GM21619 (cell line): Measurements from ENCODE around the gene CLNK.
"Not testable (repeated sequence)": the region's sequence is repeated elsewhere in the genome, so short reads cannot be mapped to it uniquely, and the experiment has no call there.

Experiments
- ATAC-seq: cut with Tn5 transposase; IDR thresholded peaks from one replicate; pipeline ENCODE4 v1.9.1; 2021; ENCODE audit not compliant: unreplicated experiment

CLNK gene

DNA sequence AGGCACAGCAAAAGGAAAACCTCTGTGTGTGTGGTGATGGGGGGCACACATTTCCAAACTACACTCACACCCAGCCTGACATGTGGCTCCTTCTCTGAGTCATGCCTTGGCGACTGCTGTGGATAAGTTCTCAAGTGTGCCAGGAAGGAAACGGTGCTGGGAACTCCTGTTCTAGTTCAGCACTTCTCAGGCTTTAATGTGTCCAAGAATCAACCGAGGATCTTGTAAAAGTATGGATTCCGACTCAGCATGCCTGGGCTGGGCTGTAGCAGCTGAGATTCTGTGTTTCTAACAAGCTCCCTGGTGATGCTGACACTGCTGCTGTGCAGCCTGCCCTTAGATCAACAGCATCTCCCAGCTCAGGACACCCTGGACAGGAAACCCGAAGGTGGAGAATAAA is 20.2 kb downstream of the CLNK start:
- no peak for ATAC-seq

DNA sequence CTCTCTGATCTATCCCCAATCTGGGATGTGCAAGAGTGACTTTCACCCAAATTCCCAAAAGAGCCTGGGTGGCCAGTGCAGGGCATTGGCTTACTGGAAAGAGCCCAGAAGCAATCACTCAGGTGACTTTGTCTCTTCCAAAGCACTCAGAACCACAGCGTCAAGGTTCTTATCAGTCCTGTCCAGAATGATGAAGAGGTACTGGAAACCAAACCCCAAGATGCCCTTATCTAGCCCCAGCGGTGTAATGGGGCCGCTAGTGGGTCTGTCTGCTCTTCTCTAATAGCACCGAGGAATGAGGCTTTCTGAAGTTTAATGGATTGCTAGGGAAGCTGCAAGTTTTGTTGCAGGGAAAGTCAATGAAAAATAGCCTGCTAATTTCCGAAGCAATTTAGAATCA is 21.6 kb downstream of the CLNK start:
- ATAC-seq = no peak

DNA sequence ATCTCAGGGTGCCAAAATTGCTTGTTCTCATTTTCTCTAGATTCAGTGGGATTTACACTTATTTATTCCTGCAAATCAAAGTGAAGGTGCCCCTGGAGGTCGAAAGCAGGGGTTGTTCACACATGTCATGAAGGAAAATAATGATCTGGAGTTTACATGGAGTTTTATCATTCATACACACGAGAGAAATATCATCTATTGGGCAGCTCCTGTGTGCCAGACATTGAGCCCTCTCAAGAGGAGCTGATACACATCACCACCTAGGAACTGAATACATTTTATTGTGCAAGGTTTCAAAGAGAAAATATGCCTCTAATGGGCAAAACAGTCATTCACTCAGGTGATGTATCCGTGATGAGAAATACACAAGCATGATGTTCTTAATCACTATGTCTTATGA is 23.5 kb downstream of the CLNK start:
- ATAC-seq = no peak

DNA sequence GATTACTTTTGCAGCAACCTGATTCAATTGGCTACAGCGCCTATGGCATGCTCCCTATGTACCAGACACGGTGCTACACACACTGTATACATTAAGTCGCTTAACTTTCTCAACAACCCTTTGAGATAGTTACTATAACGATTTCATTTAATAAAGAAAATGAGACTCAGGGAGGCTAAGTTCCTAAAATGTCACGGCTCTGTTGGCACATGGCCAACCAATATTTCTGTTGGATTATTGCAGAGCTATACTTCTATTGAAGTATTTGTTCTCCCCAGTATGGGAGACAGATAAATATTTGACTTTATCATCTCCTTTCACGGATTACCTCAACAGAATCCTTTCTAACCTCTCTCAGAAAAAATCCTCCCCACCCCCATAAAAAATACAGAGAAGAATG is 25.3 kb downstream of the CLNK start:
- no peak for ATAC-seq

DNA sequence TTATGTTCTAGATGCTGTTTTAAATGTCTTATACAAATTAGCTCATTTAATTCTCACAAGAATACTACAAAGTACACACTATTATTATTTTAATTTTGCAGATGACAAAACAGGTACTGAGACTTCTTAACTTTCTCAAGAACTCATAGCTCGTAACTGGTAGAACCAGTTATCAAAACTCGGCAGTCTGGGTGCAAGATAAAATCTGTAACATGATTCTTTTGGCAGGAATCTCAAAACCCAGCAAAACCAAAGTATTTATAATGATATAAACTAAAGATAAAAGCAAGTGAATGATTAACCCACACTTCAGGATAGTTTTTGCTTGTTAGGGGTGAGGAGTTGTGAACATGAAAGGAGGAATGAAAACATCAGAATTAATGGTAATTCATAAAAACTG is 27.6 kb downstream of the CLNK start:
- ATAC-seq = no peak

DNA sequence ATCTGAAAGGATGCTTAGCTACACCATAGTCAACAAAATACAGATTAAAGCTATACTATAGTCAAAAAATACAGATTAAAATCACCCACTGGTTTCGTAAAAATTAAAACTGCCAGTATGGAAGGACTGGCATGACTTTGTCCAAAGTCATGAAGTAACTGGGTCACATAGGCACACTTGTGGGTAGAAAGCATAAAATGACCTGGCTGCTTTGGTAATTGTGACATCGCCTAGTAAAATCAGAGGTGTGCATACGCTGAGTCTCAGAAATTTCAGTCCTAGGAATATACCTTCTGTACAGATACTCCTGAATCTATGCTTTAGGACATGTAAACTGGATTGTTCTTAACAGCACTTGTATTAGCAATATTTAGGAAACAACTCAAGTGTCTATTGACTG is 28.1 kb downstream of the CLNK start:
- no peak for ATAC-seq

DNA sequence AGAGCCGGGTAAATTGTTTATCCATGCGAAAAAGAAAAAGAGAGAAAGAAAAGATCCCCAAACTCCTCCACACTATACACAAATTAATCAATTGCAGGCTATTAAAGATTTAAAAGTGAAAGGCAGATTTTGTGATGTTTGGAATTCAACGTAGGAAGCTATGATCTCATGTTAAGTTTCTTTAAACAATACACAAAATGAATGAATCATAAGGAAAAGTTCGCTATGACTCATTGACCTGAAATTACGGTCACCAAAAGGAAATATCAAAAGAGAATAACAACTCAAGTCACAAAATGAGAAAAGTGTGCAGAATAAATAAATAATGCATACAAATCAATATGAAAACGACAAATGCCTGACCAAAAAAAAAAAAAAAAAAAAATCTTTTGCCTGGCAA is 28.6 kb downstream of the CLNK start:
- ATAC-seq = no peak

DNA sequence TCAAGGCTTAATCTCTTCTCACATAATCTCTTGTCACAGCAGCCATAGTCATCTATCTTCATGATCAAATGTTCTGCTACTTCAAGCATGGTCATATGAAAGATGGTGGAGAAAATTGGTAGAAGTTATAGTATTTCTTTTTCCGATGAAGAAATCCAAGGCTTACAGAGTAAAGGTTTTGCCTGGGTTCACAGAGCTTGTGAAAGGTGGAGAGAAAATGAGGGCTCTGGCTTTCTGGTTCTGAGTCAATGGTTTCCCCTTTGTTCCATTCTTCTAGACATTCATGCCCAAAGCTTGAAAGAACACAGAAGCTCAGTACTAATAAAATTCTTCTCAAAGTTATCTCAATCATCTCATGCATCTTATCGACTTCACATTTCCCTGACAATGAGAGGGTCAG is 36.1 kb downstream of the CLNK start:
- ATAC-seq = no peak

DNA sequence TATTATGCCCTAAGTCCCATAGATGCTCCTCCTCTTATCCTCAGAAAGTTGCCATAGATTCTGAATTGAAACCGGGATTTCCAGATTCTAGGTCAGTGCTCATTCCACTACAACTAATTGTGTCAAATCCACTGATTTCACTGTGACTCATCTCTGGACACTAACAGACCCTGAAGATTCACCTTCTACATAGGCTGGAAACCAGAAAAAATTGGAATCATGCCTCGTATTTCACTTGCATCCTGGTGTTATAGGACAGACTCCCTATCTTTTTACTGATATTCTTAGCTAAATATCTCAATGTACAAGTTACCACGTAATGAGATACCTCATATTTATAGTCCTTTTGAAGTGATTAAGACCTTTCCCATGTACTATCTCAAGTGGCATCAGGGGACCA is 36.7 kb downstream of the CLNK start:
- ATAC-seq = no peak

DNA sequence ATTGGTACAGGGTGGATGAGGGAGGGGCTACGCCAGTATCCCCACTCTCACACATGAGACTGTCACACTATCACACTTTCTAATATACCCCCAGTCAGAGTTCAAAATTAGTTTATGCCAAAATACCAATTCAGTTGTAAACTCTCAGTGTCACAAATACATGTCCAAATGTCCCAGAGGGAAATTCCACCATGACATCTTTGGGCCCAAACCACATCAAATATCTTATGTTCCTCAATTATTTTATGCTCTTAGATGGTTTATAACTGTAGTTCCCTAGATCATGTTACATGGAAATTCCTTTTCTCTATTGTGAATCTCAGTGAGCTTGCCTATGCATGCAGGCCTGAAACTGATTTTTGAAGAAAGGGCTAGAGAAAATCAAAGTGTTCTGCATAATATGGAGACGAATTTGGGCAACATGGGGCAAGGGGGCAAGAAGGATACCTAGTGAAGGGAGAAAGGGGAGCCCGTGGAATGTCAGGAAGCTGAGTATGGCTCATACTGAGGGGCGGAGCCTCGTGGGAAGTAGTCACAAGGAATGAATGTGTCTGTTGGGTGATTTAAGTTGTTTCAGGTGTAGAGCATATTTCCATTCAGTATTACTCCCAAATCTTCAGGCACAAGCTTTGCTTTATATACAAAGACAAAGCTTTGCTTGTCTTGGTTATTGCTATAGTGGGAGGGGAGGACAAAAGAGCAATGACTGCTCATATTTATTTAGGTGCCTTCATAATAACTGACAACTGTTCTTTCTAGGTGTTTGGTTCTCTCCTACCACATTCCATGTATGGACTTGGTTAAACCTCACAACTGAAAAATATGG is 40.8 kb downstream of the CLNK start:
- ATAC-seq = no peak

DNA sequence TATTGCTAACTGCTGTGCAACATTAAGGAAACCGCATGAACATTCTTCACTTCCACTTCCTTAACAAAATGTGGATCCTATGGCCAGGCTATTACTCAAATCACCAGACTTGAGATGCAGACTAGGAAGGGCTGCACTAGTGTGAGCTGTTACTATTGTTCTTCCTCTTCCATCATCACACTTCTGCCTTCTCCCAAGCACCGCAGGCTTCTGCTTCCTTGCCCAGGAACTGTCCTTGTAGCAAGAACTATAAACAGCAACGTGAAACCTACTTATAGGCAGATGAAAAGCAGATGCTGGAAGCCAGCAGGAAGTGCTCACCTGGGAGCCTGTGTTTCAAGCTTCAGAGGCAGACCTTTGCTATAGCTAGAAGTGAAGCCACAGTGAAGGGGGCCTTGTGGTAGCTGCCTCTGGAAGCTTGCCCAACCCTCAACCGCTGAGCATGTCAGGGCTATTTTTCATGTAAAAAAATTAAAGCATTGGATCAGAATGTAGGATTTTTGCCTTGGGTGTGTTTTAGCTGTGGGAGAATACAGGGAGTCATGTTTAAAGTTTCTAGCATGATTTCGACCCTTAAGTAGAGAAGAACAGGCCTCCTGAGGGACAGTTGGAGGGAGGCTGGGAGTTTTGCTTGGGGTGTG is 43.9 kb downstream of the CLNK start:
- ATAC-seq = no peak

DNA sequence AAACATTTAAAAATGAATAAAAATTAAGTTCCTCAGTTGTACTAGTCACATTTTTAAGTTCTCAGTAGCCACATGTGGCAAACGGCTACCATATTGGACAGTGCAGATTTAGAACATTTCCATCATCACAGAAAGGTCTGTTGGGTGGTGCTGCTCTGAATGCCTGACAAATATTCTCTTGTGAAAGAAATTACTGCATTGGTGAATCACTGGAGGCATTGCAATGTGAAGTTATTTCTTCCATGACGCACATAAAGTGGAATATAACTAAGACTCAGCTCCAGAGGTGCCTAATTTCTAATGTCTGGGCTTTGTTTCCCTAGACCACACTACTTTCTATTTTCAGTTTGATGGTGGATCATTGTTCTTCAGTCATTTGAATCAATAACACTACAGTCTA is 44.9 kb downstream of the CLNK start:
- no peak for ATAC-seq

DNA sequence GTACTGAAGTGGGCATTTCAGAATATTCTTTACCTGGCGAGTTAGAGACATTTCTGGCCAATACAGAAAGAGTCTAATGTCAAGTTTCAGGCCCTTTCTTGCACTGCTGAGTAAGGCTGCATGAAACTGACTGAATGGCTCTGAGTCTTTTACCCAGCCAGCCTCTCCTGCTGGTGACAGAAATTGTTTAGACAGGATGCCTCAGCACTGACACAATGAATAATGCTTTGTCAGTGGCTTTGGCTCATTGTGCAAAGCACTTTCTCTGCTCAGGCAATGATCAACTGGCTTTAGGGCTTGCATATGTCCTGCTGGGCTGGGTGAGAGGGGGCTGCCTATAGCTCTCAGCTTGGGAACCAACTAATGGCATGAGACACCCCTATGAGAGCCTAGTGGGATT is 45.5 kb downstream of the CLNK start:
- no peak for ATAC-seq

DNA sequence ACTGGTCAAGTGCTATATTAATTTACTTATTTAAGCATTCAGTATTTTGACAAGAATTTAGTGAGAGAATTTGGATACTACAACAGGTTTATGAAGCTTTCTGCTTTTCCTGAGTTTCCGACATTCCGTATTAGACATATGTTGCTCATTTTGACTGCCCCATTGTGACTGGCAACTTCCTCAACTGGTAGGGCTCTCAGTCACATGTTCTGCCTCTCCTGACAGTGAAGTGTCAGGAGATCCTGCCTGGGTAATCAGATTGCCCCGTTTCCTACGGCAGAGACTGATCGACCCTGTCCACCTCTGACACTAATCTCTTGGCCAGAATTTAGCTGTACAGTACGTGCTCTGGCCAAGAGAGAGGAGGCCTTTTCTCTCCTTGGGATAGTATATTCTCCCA is 49.5 kb downstream of the CLNK start:
- ATAC-seq = no peak

DNA sequence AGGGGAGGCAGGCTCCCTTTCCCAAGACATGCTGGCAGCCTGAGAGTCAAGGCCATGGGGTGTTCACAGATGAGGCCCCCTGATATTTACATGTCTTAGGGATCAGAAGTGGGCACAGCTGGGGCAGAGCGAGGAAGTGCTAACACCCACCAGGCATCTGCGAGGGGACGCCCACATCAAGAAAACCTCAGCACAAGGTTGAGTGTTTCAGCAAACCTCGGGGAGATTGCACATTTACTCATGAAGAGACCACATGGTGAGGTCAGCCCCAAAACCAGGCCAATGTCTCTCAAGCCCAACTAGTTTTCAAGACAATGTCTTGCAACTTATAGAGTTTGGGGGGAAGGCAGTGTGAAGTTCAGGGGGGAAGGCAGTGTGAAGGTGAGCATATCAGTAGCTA is 55.2 kb downstream of the CLNK start:
- no peak for ATAC-seq

DNA sequence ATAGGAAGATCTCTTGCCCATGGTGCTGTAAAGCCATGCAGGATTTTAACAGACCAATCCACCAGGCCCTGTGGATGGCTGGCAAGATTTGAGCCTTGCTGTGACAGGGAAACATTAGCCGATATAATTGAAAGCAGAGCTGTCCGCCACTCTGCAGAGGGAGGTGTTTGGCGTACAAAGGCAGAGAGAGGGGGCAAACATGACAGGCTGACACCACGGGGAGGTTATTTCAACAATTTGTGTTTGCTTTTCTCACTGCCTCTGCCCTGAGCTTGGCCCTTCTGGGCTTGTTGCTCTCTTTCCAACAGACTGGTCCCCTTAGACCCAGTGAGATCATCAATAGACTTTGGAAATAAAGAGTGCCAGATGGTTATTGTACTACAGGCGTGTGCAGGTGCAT is 59.4 kb downstream of the CLNK start:
- no peak for ATAC-seq

DNA sequence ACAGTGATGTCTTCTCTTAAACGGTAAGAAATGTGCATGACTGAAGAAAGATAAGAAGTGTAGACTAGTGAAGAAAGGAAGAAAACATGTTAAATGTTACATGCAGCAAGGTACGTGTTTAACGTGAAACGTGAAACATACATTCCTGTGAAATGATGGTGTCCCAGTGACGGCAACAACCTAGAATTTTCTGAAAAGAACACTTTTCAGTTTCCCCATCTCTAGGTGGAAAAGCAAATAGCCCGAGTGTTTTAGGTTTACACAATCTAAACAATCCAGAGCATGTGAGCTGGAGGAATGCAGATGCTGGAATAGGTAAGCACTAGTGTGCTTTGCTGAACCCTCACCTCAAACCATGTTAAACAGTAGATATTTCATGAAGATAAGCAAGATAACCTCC is 60.7 kb downstream of the CLNK start:
- no peak for ATAC-seq

DNA sequence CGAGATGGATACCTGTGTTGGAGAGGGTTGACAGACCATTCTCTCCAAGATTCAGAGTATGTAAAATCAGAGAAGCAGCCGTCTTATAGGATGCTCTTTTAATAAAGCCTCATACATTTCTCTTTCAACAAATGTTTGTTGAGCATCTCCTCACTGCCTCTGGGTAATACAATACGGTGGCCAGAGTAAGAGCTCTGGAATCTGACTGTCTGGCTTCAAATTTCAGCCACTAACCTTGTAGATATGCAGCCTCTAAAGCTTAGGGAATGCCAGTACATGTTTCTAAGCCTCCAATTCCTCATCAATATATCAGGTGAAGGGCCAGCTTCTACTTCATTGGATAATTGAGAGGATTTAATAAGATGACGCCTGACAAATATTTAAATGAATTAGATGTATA is 61.3 kb downstream of the CLNK start:
- no peak for ATAC-seq

DNA sequence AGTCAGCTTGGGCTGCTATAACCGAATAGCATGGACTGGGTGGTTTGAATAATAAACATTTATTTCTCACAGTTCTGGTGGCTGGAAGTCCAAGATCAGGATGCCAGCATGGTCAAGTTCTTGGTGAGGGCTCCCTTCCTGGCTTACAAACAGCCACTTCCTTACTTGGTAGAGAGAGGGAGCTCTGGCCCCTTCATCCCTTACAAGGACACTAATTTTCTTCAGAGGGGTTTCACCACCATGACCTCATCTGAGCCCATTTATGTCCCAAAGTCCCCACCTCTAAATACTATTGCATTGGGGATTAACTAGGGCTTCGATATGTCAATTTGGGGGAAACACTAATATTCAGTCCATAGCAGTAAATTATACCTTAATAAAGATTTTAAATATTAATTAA is 61.8 kb downstream of the CLNK start:
- ATAC-seq = peak; percentile 56

DNA sequence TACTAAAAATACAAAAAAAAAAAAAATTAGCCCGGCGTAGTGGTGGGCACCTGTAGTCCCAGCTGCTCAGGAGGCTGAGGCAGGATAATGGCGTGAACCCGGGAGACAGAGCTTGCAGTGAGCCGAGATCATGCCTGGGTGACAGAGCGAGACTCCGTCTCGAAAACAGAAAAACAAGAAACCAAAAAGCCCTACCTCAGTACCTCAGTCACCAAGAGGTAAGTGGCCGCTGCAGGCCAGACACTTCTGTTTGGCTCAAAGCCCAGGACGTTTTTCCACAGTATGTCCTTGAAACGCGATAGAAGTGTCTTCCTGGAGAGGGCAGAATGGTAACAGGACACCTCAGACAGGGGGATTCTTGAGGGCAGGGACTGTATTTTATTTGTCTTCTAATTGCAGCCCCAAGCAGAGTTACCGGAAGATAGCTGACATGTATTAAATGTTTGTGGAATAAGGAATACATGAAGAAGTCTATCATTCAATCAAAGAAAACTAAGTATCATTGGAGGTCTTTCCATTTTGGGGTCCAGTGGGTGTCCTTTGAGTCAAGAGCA is 63.6 kb downstream of the CLNK start:
- no peak for ATAC-seq

DNA sequence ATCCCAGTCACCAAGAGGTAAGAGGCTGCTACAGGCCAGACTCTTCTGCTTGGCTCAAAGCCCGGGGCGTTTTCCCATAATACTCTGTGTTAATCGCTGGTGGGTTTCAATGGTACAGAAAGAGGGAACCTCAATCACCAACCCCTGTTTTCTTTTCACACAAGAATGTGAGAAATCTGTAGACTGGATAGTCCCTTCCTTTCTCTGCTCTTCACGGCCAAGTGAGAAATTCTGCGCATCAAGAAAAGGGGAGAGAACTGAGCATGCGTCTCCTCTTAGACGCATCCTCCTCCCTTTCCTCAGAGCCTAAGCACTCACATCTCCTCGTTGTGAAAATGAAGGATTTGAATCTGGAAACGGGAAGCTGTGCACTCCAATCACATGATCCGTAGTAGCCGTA is 64.7 kb downstream of the CLNK start:
- no peak for ATAC-seq

DNA sequence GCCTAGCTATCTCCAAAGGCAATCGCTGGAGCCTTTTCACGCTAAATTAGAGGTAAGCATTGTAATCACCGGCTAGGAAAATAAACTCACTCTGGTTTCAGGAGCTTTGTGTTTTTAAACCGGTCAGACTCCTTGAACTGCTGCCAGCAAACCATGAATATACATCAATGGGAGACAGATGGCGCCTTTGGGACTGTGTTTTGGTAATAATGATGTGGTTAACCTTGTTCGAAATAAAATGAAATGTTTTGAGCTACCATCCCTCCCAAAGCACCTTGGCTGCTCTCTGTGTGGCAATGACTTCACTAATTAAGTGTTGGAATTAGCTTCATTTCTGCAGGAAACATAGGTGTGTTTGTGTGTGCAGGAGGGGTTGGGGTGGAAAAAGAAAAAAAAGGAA is 65.3 kb downstream of the CLNK start:
- ATAC-seq = no peak

DNA sequence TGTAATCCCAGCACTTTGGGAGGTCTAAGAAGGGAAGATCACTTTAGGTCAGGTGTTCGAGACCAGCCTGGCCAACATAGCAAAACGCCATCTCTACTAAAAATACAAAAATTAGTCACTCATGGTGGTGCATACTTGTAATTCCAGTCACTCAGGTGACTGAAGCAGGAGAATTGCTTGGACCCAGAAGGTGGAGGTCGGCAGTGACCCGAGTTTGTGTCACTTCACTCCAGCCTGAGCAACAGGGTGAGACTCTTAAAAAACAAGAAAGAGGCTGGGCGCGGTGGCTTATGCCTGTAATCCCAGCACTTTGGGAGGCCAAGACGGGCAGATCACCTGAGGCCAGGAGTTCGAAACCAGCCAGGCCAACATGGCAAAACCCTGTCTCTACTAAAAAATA is 69.6 kb downstream of the CLNK start:
- ATAC-seq = not testable (repeated sequence)
